K562 (cell line): ENCODE measurements around the gene CRKL. TPM values are rescaled to one million over a fixed set of nuclear protein-coding genes. Genes with fewer than 3 reads are reported as not detected.
A peak's percentile ranks its signal among the peaks of the same experiment; 100 is the strongest.

ENCODE experiments used
- ATF4 ChIP-seq: fragments of 450-650 bp; formaldehyde crosslinking; IDR thresholded peaks from 2 replicates; pipeline ENCODE4 v1.4.0; 2022; ENCODE audit warnings: mild to moderate bottlenecking, moderate library complexity
- CBX3 ChIP-seq, 2 experiments: IDR thresholded peaks; 1 replicate in 1 of 2; 2 replicates in 1 of 2; pipeline ENCODE4 v1.6.1; 2012; ENCODE audit warnings: inconsistent platforms in 2 of 2, low read length in 2 of 2, borderline replicate concordance in 1 of 2, control low read depth in 1 of 2
- CCNT2 ChIP-seq: IDR thresholded peaks from 2 replicates; pipeline ENCODE4 v1.6.1; 2011; ENCODE audit warnings: borderline replicate concordance, low read depth, mild to moderate bottlenecking, moderate library complexity, mixed read lengths, low read length; ENCODE audit not compliant: insufficient read length; ENCODE audit errors: extremely low read depth
- CLOCK ChIP-seq: fragments of 250-450 bp; sonication (Bioruptor Pico); IDR thresholded peaks from 2 replicates; pipeline ENCODE4 v1.4.0; 2020; ENCODE audit warnings: mild to moderate bottlenecking, moderate library complexity, borderline replicate concordance
- CREB3L1 ChIP-seq: fragments of 450-650 bp; IDR thresholded peaks from 2 replicates; pipeline ENCODE4 v1.6.1; 2014; ENCODE audit warnings: low read depth, mild to moderate bottlenecking, moderate library complexity, borderline replicate concordance
- CTBP1 ChIP-seq: fragments of 450-650 bp; IDR thresholded peaks from 2 replicates; pipeline ENCODE4 v1.6.1; 2016; ENCODE audit warnings: borderline replicate concordance
- CXXC5 ChIP-seq: fragments of 250-450 bp; sonication (Bioruptor Pico); IDR thresholded peaks from 2 replicates; pipeline ENCODE4 v1.8.0; 2022; ENCODE audit warnings: inconsistent platforms, mild to moderate bottlenecking, moderate library complexity
- E2F1 ChIP-seq: sonication (generic); formaldehyde crosslinking; IDR thresholded peaks from 2 replicates; pipeline ENCODE4 v1.8.1; 2023; ENCODE audit warnings: mild to moderate bottlenecking, missing genetic modification reagents, moderate library complexity
- GMEB1 ChIP-seq: fragments of 250-450 bp; sonication (Bioruptor Pico); IDR thresholded peaks from 2 replicates; pipeline ENCODE4 v1.4.0; 2020; ENCODE audit warnings: mild to moderate bottlenecking
- HDAC2 ChIP-seq: fragments of 450-650 bp; IDR thresholded peaks from 2 replicates; pipeline ENCODE4 v1.6.1; 2016; ENCODE audit warnings: mild to moderate bottlenecking
- HMG20B ChIP-seq: fragments of 250-450 bp; sonication (Bioruptor Pico); IDR thresholded peaks from 2 replicates; pipeline ENCODE4 v1.5.0; 2021; ENCODE audit warnings: mild to moderate bottlenecking
- HMGN3 ChIP-seq: IDR thresholded peaks from 2 replicates; pipeline ENCODE4 v1.6.1; 2011; ENCODE audit warnings: borderline replicate concordance, low read depth, mild to moderate bottlenecking, mixed read lengths, low read length; ENCODE audit not compliant: insufficient read length; ENCODE audit errors: extremely low read depth
- PHF20 ChIP-seq: fragments of 450-650 bp; IDR thresholded peaks from 2 replicates; pipeline ENCODE4 v1.6.1; 2018; ENCODE audit not compliant: partially characterized antibody
- RAD51 ChIP-seq: fragments of 450-650 bp; IDR thresholded peaks from 2 replicates; pipeline ENCODE4 v1.7.1; 2016; ENCODE audit warnings: low read depth, mild to moderate bottlenecking, borderline replicate concordance
- RNF2 ChIP-seq: sonication (generic); IDR thresholded peaks from 2 replicates; pipeline ENCODE4 v1.6.1; 2016
- STAT6 ChIP-seq: sonication (generic); formaldehyde crosslinking; IDR thresholded peaks from 2 replicates; pipeline ENCODE4 v1.8.1; 2023; ENCODE audit warnings: mild to moderate bottlenecking, missing genetic modification reagents
- ZC3H11A ChIP-seq: IDR thresholded peaks from 2 replicates; pipeline ENCODE4 v1.6.1; 2012; ENCODE audit warnings: low read depth, low read length, improper control_type of control experiment
- ZFP1 ChIP-seq: fragments of 450-650 bp; formaldehyde crosslinking; IDR thresholded peaks from 2 replicates; pipeline ENCODE4 v1.4.0; 2020; ENCODE audit warnings: mild to moderate bottlenecking, mixed read lengths
- polyA plus RNA-seq, 8 experiments: library from polyadenylated mRNA; depleted of rRNA in 4 of 8; stranded (reverse) in 5 of 8; unstranded in 3 of 8; fragments of >200 nt; fragmentation: Nextera tagmentation in 2 of 8; fragmentation: Illumina TruSeq in 1 of 8; extraction: Ambion mirVana in 2 of 8; extraction: Trizol in 1 of 8; gene quantifications; 2 replicates each; pipeline versions ENCODE4 v1.2.1 to v1.2.3, GENCODE V29; 2011 to 2014; ENCODE audit warnings: inconsistent platforms in 1 of 8, missing spikeins in 1 of 8
- total RNA-seq, 7 experiments: library from RNA; depleted of rRNA in 6 of 7; stranded (reverse); fragments of >200 nt in 6 of 7; fragmentation: Illumina TruSeq in 2 of 7; extraction: Trizol in 2 of 7; gene quantifications; 2 replicates each; pipeline versions ENCODE4 v1.2.1 to v1.2.3, GENCODE V29; 2011 to 2021; ENCODE audit warnings: low replicate concordance in 1 of 7

The CRKL gene
- total and polyA plus RNA-seq, 9 of the 15 experiments (the other 6 are each of a cell fraction or from before 2014, with no cell fraction given) = 100 to 263 (median 124) TPM

- peak; percentile 16; the same call in 1 of the 2 replicates for TF ChIP-seq GMEB1 (CRISPR knock-in tag)
- TF ChIP-seq CREB3L1 = no peak
- no peak for TF ChIP-seq HMGN3
- no peak for TF ChIP-seq PHF20
- TF ChIP-seq E2F1 (CRISPR knock-in tag) = 0 out of 2 replicates have a peak, but pooled peaks have one; percentile 29
- TF ChIP-seq HMG20B = no peak
- TF ChIP-seq RAD51 = no peak
- TF ChIP-seq ZC3H11A = no peak
- TF ChIP-seq HDAC2 = no peak
- TF ChIP-seq CBX3 (IDR thresholded peaks at IDR 0.05; ENCODE audit: borderline replicate concordance in 1 of 2, low read length in 2 of 2) = peak in 1 of 2 experiments; percentile 90; a peak in 1 of 3 replicates
- no peak for TF ChIP-seq CTBP1
- no peak for TF ChIP-seq CCNT2
- TF ChIP-seq CXXC5 (CRISPR knock-in tag) = no peak
- TF ChIP-seq RNF2 = no peak
- 0 out of 2 replicates have a peak, but pooled peaks have one; percentile 19 for TF ChIP-seq ATF4 (CRISPR knock-in tag)
- no peak for TF ChIP-seq ZFP1 (CRISPR knock-in tag)
- no peak for TF ChIP-seq CLOCK (CRISPR knock-in tag)
- TF ChIP-seq STAT6 = peak; percentile 82
Measured at GRCh38 chr22:20978419-20978818, 61.2 kb downstream of the CRKL start (continued).
